ENCODE results near the gene MAML2.

The MAML2 gene

DNA sequence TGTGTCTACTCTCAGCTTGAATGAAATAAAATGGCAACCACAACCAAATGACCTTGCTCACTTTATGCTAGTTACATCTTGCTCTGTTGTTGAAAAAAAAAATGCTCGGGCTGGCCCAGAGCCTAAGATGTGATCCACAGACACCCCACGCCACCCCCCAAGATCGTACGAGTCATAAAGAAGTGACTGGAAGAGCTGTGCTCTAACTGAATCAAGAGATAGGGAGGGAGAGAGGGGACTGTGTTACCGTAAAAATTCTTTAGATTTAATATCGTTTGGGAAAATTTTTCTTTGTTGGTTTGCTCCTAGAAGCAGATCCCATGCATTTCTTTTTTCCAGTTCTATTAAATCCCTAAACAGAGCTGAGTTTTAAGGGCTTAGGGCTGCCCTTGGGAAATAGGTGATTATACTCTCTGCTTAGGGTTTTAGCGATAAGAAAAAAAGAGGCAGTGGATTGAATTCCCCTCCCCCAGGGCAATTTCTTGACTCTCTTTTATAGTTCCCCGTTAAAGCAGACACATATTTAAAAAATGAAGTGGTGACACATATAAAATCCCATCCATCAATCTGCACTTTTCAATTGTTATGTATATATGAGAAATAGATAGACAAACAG, 14.5 kb downstream of the MAML2 start:
- H3K36me3 ChIP-seq (ENCODE audit: control insufficient read depth, insufficient read depth, low read length), result no peaks in the 10 kb centered on the region
- H3K27ac ChIP-seq (ENCODE audit: low read depth, low read length), result no peak overlapping the region
- H3K9ac ChIP-seq (ENCODE audit: low read depth, low read length), result no peak overlapping the region
- no peaks in the 10 kb centered on the region for H3K9me3 ChIP-seq (ENCODE audit: control insufficient read depth, insufficient read depth, low read length)
- no peak overlapping the region for H3K4me3 ChIP-seq (ENCODE audit: low read depth, low read length)
- no peaks in the 10 kb centered on the region for H3K27me3 ChIP-seq (ENCODE audit: control insufficient read depth, insufficient read depth, low read length)
- H3K4me1 ChIP-seq (ENCODE audit: control insufficient read depth, insufficient read depth, low read length), result peaks cover 69% of the 10 kb centered on the region

- Histone ChIP-seq H3K9me3 (ENCODE audit: control insufficient read depth, insufficient read depth, low read length) (no peaks in the 10 kb centered on the region), H3K27ac (ENCODE audit: low read depth, low read length) (no peak overlapping the region), H3K4me3 (ENCODE audit: low read depth, low read length) (no peak overlapping the region), H3K36me3 (ENCODE audit: control insufficient read depth, insufficient read depth, low read length) (no peaks in the 10 kb centered on the region), H3K4me1 (ENCODE audit: control insufficient read depth, insufficient read depth, low read length) (peaks cover 54% of the 10 kb centered on the region), H3K9ac (ENCODE audit: low read depth, low read length) (no peak overlapping the region), H3K27me3 (ENCODE audit: control insufficient read depth, insufficient read depth, low read length) (no peaks in the 10 kb centered on the region)
These were observed 16.0 kb downstream of the MAML2 start for GRCh38 chr11:96326959-96327358.

GRCh38 chr11:96324912-96325311, 18.1 kb downstream of the MAML2 start:
- no peak overlapping the region for H3K9ac ChIP-seq (ENCODE audit: low read depth, low read length)
- no peaks in the 10 kb centered on the region for H3K27me3 ChIP-seq (ENCODE audit: control insufficient read depth, insufficient read depth, low read length)
- H3K4me3 ChIP-seq (ENCODE audit: low read depth, low read length), result no peak overlapping the region
- no peaks in the 10 kb centered on the region for H3K9me3 ChIP-seq (ENCODE audit: control insufficient read depth, insufficient read depth, low read length)
- peak overlapping the region; percentile 44 for H3K27ac ChIP-seq (ENCODE audit: low read depth, low read length)
- H3K4me1 ChIP-seq (ENCODE audit: control insufficient read depth, insufficient read depth, low read length), result peaks cover 42% of the 10 kb centered on the region
- H3K36me3 ChIP-seq (ENCODE audit: control insufficient read depth, insufficient read depth, low read length), result no peaks in the 10 kb centered on the region

- Histone ChIP-seq H3K9me3 (ENCODE audit: control insufficient read depth, insufficient read depth, low read length) (no peaks in the 10 kb centered on the region), H3K36me3 (ENCODE audit: control insufficient read depth, insufficient read depth, low read length) (no peaks in the 10 kb centered on the region), H3K4me3 (ENCODE audit: low read depth, low read length) (no peak overlapping the region), H3K4me1 (ENCODE audit: control insufficient read depth, insufficient read depth, low read length) (peaks cover 31% of the 10 kb centered on the region), H3K27ac (ENCODE audit: low read depth, low read length) (no peak overlapping the region), H3K9ac (ENCODE audit: low read depth, low read length) (no peak overlapping the region), H3K27me3 (ENCODE audit: control insufficient read depth, insufficient read depth, low read length) (no peaks in the 10 kb centered on the region)
These were observed 19.4 kb downstream of the MAML2 start for GRCh38 chr11:96323642-96323985.

- H3K4me3 ChIP-seq (ENCODE audit: low read depth, low read length), result no peak overlapping the region
- no peaks in the 10 kb centered on the region for H3K27me3 ChIP-seq (ENCODE audit: control insufficient read depth, insufficient read depth, low read length)
- H3K9me3 ChIP-seq (ENCODE audit: control insufficient read depth, insufficient read depth, low read length), result no peaks in the 10 kb centered on the region
- no peak overlapping the region for H3K9ac ChIP-seq (ENCODE audit: low read depth, low read length)
- peaks cover 31% of the 10 kb centered on the region for H3K4me1 ChIP-seq (ENCODE audit: control insufficient read depth, insufficient read depth, low read length)
- H3K27ac ChIP-seq (ENCODE audit: low read depth, low read length), result no peak overlapping the region
- H3K36me3 ChIP-seq (ENCODE audit: control insufficient read depth, insufficient read depth, low read length), result no peaks in the 10 kb centered on the region
These were observed 20.0 kb downstream of the MAML2 start for GRCh38 chr11:96322775-96323641.

GRCh38 chr11:96321091-96321490, 21.9 kb downstream of the MAML2 start:
- Histone ChIP-seq H3K36me3 (ENCODE audit: control insufficient read depth, insufficient read depth, low read length) (no peaks in the 10 kb centered on the region), H3K4me1 (ENCODE audit: control insufficient read depth, insufficient read depth, low read length) (peaks cover 38% of the 10 kb centered on the region), H3K27ac (ENCODE audit: low read depth, low read length) (no peak overlapping the region), H3K27me3 (ENCODE audit: control insufficient read depth, insufficient read depth, low read length) (no peaks in the 10 kb centered on the region), H3K9me3 (ENCODE audit: control insufficient read depth, insufficient read depth, low read length) (no peaks in the 10 kb centered on the region), H3K9ac (ENCODE audit: low read depth, low read length) (no peak overlapping the region), H3K4me3 (ENCODE audit: low read depth, low read length) (no peak overlapping the region)

- H3K27ac ChIP-seq (ENCODE audit: low read depth, low read length), result no peak overlapping the region
- no peaks in the 10 kb centered on the region for H3K27me3 ChIP-seq (ENCODE audit: control insufficient read depth, insufficient read depth, low read length)
- no peak overlapping the region for H3K9ac ChIP-seq (ENCODE audit: low read depth, low read length)
- H3K9me3 ChIP-seq (ENCODE audit: control insufficient read depth, insufficient read depth, low read length), result no peaks in the 10 kb centered on the region
- no peak overlapping the region for H3K4me3 ChIP-seq (ENCODE audit: low read depth, low read length)
- H3K4me1 ChIP-seq (ENCODE audit: control insufficient read depth, insufficient read depth, low read length), result peaks cover 28% of the 10 kb centered on the region
- H3K36me3 ChIP-seq (ENCODE audit: control insufficient read depth, insufficient read depth, low read length), result no peaks in the 10 kb centered on the region
These were observed 22.9 kb downstream of the MAML2 start for GRCh38 chr11:96319898-96320656.

DNA sequence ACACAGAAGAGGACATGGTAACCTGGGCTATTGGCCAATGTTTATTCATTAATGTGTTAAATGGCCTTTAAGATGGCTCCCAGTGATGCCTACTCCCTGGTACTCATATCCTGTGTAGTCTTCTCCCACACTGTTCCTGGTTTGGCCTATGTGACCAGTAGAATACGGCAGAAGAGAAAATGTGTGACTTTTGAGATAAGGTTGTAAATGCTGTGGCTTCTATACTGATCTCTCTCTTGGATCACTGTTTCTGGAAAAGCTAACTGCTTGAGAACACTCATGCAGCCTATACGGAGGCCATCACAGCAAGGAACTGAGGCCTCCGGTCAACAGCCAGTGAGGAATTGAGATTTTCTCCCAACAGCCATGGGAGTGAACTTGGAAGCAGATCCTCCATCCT, 24.1 kb downstream of the MAML2 start:
- no peaks in the 10 kb centered on the region for H3K36me3 ChIP-seq (ENCODE audit: control insufficient read depth, insufficient read depth, low read length)
- no peak overlapping the region for H3K4me3 ChIP-seq (ENCODE audit: low read depth, low read length)
- no peak overlapping the region for H3K9ac ChIP-seq (ENCODE audit: low read depth, low read length)
- no peak overlapping the region for H3K27ac ChIP-seq (ENCODE audit: low read depth, low read length)
- H3K9me3 ChIP-seq (ENCODE audit: control insufficient read depth, insufficient read depth, low read length), result no peaks in the 10 kb centered on the region
- H3K4me1 ChIP-seq (ENCODE audit: control insufficient read depth, insufficient read depth, low read length), result peaks cover 22% of the 10 kb centered on the region
- H3K27me3 ChIP-seq (ENCODE audit: control insufficient read depth, insufficient read depth, low read length), result no peaks in the 10 kb centered on the region

DNA sequence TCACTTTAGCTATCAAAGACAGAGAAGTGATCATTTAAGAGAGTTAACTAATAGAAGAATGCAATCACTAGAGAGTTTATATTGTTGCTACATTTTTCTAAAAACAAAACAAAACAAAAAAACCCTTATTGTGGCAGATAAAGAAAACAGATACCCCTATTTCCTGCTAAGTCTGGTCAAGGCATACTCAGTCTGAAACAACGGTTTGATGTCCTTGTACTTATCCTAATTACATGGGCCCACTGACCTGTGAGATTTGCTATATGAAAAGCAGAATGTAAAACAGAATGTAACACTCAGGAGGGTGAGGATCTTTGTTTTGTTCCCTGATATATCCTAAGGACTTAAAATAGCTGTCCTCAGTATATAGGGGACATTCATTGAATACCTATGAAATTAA, 24.6 kb downstream of the MAML2 start:
- no peaks in the 10 kb centered on the region for H3K27me3 ChIP-seq (ENCODE audit: control insufficient read depth, insufficient read depth, low read length)
- H3K9me3 ChIP-seq (ENCODE audit: control insufficient read depth, insufficient read depth, low read length), result no peaks in the 10 kb centered on the region
- no peak overlapping the region for H3K4me3 ChIP-seq (ENCODE audit: low read depth, low read length)
- no peak overlapping the region for H3K9ac ChIP-seq (ENCODE audit: low read depth, low read length)
- no peaks in the 10 kb centered on the region for H3K36me3 ChIP-seq (ENCODE audit: control insufficient read depth, insufficient read depth, low read length)
- peaks cover 26% of the 10 kb centered on the region for H3K4me1 ChIP-seq (ENCODE audit: control insufficient read depth, insufficient read depth, low read length)
- H3K27ac ChIP-seq (ENCODE audit: low read depth, low read length), result no peak overlapping the region

GRCh38 chr11:96317985-96318384, 25.0 kb downstream of the MAML2 start:
- H3K4me1 ChIP-seq (ENCODE audit: control insufficient read depth, insufficient read depth, low read length), result peaks cover 30% of the 10 kb centered on the region
- H3K27ac ChIP-seq (ENCODE audit: low read depth, low read length), result no peak overlapping the region

DNA sequence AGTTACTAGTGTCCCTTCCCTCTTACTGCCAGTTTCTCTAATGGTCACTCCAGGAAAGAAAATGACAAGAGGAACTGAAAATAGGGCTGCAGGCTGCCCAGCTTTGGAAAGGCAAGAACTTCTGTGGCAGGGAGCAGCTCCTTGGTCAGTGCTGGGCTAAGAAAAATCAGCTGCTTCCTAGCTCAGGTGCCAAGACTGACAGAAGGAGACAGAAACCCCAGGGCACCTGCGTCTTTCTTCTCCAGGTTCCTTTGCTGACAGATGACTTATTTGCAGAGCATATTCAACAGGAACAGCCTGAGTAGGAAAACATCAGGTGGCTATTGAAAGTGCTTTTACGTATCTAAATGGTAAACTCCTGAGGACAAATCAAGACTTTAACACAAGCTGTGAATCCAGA, 25.4 kb downstream of the MAML2 start:
- H3K4me1 ChIP-seq (ENCODE audit: control insufficient read depth, insufficient read depth, low read length), result peaks cover 33% of the 10 kb centered on the region
- no peak overlapping the region for H3K9ac ChIP-seq (ENCODE audit: low read depth, low read length)
- no peak overlapping the region for H3K4me3 ChIP-seq (ENCODE audit: low read depth, low read length)
- H3K27me3 ChIP-seq (ENCODE audit: control insufficient read depth, insufficient read depth, low read length), result no peaks in the 10 kb centered on the region
- no peaks in the 10 kb centered on the region for H3K9me3 ChIP-seq (ENCODE audit: control insufficient read depth, insufficient read depth, low read length)
- no peak overlapping the region for H3K27ac ChIP-seq (ENCODE audit: low read depth, low read length)
- H3K36me3 ChIP-seq (ENCODE audit: control insufficient read depth, insufficient read depth, low read length), result no peaks in the 10 kb centered on the region

More at GRCh38 chr11:96317985-96318384, 25.0 kb downstream of the MAML2 start:
- H3K27me3 ChIP-seq (ENCODE audit: control insufficient read depth, insufficient read depth, low read length), result no peaks in the 10 kb centered on the region
- H3K9ac ChIP-seq (ENCODE audit: low read depth, low read length), result no peak overlapping the region
- H3K36me3 ChIP-seq (ENCODE audit: control insufficient read depth, insufficient read depth, low read length), result no peaks in the 10 kb centered on the region
- H3K9me3 ChIP-seq (ENCODE audit: control insufficient read depth, insufficient read depth, low read length), result no peaks in the 10 kb centered on the region
- no peak overlapping the region for H3K4me3 ChIP-seq (ENCODE audit: low read depth, low read length)

Measured in HUES48 (cell line).